Ishikawa (cell line): ENCODE measurements around the gene SEPTIN6.

Experiments
- CEBPB ChIP-seq: IDR thresholded peaks from 2 replicates; pipeline ENCODE4 v1.6.1; 2012
- CREB1 ChIP-seq: IDR thresholded peaks from 2 replicates; pipeline ENCODE4 v1.6.1; 2012; ENCODE audit warnings: low read depth
- EGR1 ChIP-seq: IDR thresholded peaks from 2 replicates; pipeline ENCODE4 v1.6.1; 2012
- EP300 ChIP-seq: IDR thresholded peaks from 2 replicates; pipeline ENCODE4 v1.6.1; 2012; ENCODE audit warnings: borderline replicate concordance
- FOXM1 ChIP-seq: IDR thresholded peaks from 2 replicates; pipeline ENCODE4 v1.6.1; 2012; ENCODE audit warnings: low read depth, borderline replicate concordance
- NFIC ChIP-seq: IDR thresholded peaks from 2 replicates; pipeline ENCODE4 v1.6.1; 2012
- RAD21 ChIP-seq: IDR thresholded peaks from 2 replicates; pipeline ENCODE4 v1.6.1; 2012; ENCODE audit warnings: low read depth
- TAF1 ChIP-seq: IDR thresholded peaks from 2 replicates; pipeline ENCODE4 v1.6.1; 2012; ENCODE audit warnings: low read depth, mild to moderate bottlenecking
- TCF12 ChIP-seq: IDR thresholded peaks from 2 replicates; pipeline ENCODE4 v1.6.1; 2012; ENCODE audit warnings: low read depth
- TEAD4 ChIP-seq: IDR thresholded peaks from 2 replicates; pipeline ENCODE4 v1.6.1; 2012
- YY1 ChIP-seq: IDR thresholded peaks from 2 replicates; pipeline ENCODE4 v1.6.1; 2012; ENCODE audit warnings: low read depth
- ZBTB7A ChIP-seq: IDR thresholded peaks from 2 replicates; pipeline ENCODE4 v1.6.1; 2012; ENCODE audit warnings: low read depth
- TF ChIP-seq, protein P1 (sequence below): IDR thresholded peaks from 2 replicates; pipeline ENCODE4 v1.6.1; 2012
- TF ChIP-seq, protein P2 (sequence below): IDR thresholded peaks from 2 replicates; pipeline ENCODE4 v1.6.1; 2012
- TF ChIP-seq, protein P3 (sequence below): IDR thresholded peaks from 2 replicates; pipeline ENCODE4 v1.6.1; 2012; ENCODE audit warnings: low read depth, mild to moderate bottlenecking

Gene SEPTIN6

DNA sequence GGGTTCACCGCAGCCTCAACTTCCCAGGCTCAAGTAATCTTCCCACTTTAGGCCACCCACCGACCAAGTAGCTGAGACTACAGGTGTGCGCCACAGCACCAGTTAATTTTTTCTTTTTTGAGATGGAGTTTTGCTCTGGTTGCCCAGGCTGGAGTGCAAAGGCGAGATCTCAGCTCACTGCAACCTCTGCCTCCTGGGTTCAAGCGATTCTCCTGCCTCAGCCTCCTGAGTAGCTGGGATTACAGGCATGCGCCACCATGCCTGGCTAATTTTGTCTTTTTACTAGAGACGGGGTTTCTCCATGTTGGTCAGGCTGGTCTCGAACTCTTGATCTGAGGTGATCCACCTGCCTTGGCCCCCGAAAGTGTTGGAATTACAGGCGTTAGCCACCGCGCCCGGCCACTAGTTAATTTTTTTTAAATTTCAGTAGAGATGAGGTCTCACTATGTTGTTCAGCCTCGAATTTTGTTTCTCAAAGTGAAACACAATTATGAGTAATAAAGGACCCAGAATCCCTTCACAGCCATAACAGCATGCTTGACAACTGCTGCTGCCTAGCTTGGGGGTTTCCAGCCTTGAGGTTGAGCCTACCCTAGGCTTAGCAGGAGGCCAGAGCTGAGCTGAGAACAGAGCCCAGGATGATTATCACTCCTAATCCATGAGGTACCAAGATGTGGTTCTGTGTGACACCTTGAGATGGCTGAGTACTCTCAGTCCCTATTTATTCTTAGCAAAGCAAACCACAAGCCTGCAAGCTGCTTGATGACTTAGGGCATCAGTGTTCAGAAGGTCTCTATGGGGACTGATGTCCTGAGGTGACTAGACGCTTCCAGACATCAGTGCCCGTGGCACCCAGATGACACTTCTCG, 45.2 kb downstream of the SEPTIN6 start:
- TF ChIP-seq ZBTB7A (no peak), TEAD4 (no peak), TAF1 (no peak), TCF12 (no peak), RAD21 (no peak), EP300 (no peak), YY1 (no peak), NFIC (no peak), EGR1 (no peak), FOXM1 (no peak), CREB1 (no peak), CEBPB (no peak)
- TF ChIP-seq, protein P1, sequence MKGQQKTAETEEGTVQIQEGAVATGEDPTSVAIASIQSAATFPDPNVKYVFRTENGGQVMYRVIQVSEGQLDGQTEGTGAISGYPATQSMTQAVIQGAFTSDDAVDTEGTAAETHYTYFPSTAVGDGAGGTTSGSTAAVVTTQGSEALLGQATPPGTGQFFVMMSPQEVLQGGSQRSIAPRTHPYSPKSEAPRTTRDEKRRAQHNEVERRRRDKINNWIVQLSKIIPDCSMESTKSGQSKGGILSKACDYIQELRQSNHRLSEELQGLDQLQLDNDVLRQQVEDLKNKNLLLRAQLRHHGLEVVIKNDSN, result no peak
- TF ChIP-seq, protein P2, sequence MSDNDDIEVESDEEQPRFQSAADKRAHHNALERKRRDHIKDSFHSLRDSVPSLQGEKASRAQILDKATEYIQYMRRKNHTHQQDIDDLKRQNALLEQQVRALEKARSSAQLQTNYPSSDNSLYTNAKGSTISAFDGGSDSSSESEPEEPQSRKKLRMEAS, result no peak
- TF ChIP-seq, protein P3, sequence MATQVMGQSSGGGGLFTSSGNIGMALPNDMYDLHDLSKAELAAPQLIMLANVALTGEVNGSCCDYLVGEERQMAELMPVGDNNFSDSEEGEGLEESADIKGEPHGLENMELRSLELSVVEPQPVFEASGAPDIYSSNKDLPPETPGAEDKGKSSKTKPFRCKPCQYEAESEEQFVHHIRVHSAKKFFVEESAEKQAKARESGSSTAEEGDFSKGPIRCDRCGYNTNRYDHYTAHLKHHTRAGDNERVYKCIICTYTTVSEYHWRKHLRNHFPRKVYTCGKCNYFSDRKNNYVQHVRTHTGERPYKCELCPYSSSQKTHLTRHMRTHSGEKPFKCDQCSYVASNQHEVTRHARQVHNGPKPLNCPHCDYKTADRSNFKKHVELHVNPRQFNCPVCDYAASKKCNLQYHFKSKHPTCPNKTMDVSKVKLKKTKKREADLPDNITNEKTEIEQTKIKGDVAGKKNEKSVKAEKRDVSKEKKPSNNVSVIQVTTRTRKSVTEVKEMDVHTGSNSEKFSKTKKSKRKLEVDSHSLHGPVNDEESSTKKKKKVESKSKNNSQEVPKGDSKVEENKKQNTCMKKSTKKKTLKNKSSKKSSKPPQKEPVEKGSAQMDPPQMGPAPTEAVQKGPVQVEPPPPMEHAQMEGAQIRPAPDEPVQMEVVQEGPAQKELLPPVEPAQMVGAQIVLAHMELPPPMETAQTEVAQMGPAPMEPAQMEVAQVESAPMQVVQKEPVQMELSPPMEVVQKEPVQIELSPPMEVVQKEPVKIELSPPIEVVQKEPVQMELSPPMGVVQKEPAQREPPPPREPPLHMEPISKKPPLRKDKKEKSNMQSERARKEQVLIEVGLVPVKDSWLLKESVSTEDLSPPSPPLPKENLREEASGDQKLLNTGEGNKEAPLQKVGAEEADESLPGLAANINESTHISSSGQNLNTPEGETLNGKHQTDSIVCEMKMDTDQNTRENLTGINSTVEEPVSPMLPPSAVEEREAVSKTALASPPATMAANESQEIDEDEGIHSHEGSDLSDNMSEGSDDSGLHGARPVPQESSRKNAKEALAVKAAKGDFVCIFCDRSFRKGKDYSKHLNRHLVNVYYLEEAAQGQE, result no peak

DNA sequence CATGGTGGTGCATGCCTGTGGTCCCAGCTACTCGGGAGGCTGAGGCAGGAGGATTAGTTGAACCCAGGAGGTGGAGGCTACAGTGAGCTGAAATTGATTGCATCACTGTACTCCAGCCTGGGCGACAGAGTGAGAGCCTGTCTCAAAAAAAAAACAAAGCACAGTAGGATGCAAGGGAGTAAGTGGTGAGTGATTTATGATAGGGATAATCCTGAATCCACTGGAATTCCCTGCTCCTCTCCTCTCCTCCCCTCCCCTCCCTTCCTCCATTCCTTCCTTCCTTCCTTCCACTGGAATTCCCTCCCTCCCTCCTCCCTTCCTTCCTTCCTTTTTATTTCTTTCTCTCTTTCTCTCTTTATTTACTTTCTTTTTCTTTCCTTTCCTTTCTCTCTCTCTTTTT, 45.9 kb downstream of the SEPTIN6 start:
- TF ChIP-seq EP300, result no peak
- no peak for TF ChIP-seq TAF1
- no peak for TF ChIP-seq NFIC
- TF ChIP-seq ZBTB7A, result no peak
- TF ChIP-seq, protein P2, result no peak
- TF ChIP-seq RAD21, result no peak

DNA sequence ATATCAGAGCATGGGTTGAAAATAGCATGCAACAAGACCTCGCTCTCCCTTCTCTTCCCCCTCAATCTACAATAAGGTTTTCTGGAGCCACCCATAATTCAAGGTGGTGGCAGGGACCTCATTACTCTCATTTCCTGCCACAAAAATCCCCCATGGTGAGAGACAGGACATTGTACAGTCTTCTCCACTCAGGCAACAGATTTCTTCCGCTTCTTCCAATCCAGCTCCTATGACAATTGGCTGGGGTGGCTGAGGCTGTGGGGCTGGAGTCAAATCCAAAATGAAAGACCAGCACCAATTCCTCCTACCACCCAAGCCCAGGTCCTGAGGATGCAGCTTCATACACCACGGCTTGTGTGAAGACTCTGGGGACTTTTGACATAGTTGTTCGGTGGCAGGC, 46.5 kb downstream of the SEPTIN6 start:
- TF ChIP-seq CEBPB (no peak), TAF1 (no peak), RAD21 (no peak), TCF12 (no peak), FOXM1 (no peak), EGR1 (no peak), YY1 (no peak), NFIC (no peak), EP300 (no peak)
- TF ChIP-seq, protein P1, result no peak
- TF ChIP-seq, protein P3, result no peak

DNA sequence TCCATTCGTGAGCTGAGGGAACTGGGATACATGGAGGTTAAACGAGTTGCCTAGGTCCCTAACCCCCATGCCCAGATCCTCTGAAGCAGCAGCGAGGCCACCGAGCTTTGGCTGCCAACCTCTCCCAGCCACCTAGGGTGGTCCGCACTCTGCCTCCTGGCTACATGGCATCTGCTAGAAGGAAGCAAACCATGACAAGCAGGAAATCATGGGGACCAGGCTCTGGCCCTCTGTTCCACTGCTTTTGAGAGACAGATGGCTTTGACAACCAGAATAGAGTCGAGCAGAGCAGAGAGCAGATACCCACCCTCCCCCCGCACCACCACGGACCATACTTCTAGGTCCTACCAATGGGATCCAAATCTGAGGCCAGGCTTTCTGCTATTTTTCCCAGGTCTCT, 49.3 kb downstream of the SEPTIN6 start:
- TF ChIP-seq TAF1, result no peak
- no peak for TF ChIP-seq EGR1
- TF ChIP-seq, protein P1, result no peak
- TF ChIP-seq, protein P2, result no peak
- TF ChIP-seq CREB1, result no peak
- no peak for TF ChIP-seq YY1
- no peak for TF ChIP-seq TCF12
- TF ChIP-seq, protein P3, result no peak
- no peak for TF ChIP-seq EP300
- no peak for TF ChIP-seq NFIC
- no peak for TF ChIP-seq TEAD4
- no peak for TF ChIP-seq ZBTB7A
- TF ChIP-seq CEBPB, result no peak
- TF ChIP-seq RAD21, result no peak
- no peak for TF ChIP-seq FOXM1
